VCaP (cell line): ENCODE data around the gene NEBL.

ENCODE experiments used
- H3K27ac ChIP-seq: fragments of 450-650 bp; 2 replicates; pipeline ENCODE4 v1.5.1; 2017
- TF ChIP-seq, protein P1 (sequence below): fragments of 450-650 bp; conservative IDR thresholded peaks from 2 replicates; pipeline ENCODE4 v1.5.1; 2017; ENCODE audit warnings: mild to moderate bottlenecking, moderate library complexity

The NEBL gene

DNA sequence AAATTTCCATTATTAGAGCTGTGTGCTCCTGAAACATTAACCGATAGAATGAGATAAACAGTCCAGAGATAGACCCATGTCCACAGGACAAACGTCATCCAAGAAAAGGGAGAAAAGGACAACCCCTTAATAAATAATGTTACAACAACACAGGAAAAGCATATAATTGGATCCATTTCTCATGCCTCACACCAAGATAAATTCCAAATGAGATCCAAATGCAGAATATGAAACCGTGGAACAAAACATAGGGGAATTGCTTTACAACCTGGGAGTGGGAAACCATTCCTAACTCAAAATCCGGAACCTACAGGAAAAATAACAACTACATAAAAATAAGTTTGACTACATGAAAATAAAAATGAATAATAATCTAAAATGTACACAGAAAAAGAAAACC lies 22.4 kb upstream of the NEBL start:
- TF ChIP-seq, protein P1, sequence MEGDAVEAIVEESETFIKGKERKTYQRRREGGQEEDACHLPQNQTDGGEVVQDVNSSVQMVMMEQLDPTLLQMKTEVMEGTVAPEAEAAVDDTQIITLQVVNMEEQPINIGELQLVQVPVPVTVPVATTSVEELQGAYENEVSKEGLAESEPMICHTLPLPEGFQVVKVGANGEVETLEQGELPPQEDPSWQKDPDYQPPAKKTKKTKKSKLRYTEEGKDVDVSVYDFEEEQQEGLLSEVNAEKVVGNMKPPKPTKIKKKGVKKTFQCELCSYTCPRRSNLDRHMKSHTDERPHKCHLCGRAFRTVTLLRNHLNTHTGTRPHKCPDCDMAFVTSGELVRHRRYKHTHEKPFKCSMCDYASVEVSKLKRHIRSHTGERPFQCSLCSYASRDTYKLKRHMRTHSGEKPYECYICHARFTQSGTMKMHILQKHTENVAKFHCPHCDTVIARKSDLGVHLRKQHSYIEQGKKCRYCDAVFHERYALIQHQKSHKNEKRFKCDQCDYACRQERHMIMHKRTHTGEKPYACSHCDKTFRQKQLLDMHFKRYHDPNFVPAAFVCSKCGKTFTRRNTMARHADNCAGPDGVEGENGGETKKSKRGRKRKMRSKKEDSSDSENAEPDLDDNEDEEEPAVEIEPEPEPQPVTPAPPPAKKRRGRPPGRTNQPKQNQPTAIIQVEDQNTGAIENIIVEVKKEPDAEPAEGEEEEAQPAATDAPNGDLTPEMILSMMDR, result no peak
- no peak overlapping the region for H3K27ac ChIP-seq

- TF ChIP-seq, protein P1, result no peak
- no peak overlapping the region for H3K27ac ChIP-seq
Observed at GRCh38 chr10:20916976-20917375, 19.9 kb upstream of the NEBL start.

DNA sequence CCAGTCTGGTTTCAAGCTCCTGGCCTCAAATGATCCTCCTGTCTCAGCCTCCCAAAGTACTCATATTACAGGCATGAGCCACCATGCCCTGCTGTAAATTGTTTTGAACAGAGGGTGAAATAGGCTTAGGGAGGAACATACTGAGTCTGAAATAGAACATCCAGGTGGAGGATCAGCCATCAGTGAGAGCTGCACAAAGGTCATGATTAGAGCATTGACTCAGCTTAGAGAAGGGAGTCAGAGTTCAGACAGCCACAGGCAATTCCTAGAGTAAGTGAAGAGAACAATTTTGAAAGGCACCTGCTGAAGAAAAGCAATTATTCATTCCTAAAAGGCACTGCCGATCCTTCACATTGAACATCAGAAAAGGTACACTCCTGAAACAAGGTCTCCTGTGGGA lies 15.9 kb upstream of the NEBL start:
- TF ChIP-seq, protein P1, result no peak

GRCh38 chr10:20911626-20912025 lies 14.5 kb upstream of the NEBL start:
- TF ChIP-seq, protein P1, result no peak

More for the DNA sequence above, 15.9 kb upstream of the NEBL start:
- H3K27ac ChIP-seq, result no peak overlapping the region

DNA sequence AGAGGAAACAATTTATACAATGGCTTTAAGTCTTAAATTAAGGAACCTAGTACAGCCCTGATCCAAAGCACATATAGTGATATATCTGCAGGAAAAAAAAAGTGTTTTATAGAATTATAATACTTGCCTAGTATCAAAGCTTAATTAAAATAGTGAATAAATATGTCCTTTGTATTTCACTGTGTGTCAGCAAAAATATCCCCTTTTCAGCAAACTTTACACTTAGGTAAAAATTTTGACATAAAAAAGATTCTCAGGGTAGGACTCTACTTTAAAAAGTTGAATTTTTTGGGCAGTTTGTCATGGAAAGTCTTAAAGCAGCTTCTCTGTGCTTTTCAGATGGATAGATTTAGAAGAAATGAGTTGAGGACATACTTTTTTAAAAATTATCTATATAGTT lies 12.7 kb upstream of the NEBL start:
- TF ChIP-seq, protein P1, result no peak
- H3K27ac ChIP-seq, result no peak overlapping the region

More at GRCh38 chr10:20911626-20912025, 14.5 kb upstream of the NEBL start:
- no peak overlapping the region for H3K27ac ChIP-seq

DNA sequence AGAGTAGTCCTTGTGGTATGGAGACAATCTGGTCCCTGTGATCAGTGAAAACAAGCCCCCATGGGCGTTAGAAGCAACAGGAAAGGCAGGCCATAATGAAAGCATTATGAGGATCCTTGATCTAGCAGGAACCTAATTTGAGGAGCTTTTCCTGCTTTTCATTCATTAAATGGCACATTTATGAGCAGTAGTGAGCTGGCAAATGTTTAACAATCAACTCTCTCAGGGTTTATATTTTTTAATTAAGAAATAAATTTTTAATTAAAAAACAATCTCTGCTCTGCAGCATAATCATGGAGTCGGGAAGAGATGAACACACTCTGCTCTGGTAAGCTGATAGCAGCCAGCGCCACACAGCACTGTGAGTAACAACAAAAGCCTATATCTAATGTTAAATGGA lies 11.3 kb upstream of the NEBL start:
- H3K27ac ChIP-seq, result no peak overlapping the region
- TF ChIP-seq, protein P1, result no peak

GRCh38 chr10:20903635-20904390 lies 6.7 kb upstream of the NEBL start:
- TF ChIP-seq, protein P1, result no peak

More at GRCh38 chr10:20903635-20904390, 6.7 kb upstream of the NEBL start:
- no peak overlapping the region for H3K27ac ChIP-seq
